OCI-LY3 (cell line): Measurements from ENCODE around the gene CENPU.

ENCODE experiments used
- H2AFZ ChIP-seq: fragments of 200-600, 300-600 bp; shearing (Covaris generic); 2 replicates; pipeline ENCODE4 v1.6.0; 2014; ENCODE audit warnings: antibody characterized with exemption, low read depth, low read length
- H3K27ac ChIP-seq: fragments of 200-600, 300-600 bp; sonication (generic); 2 replicates; pipeline ENCODE4 v1.5.1; 2014; ENCODE audit warnings: mild to moderate bottlenecking, low read length, moderate library complexity, mixed read lengths
- H3K27me3 ChIP-seq: fragments of 200-600, 300-600 bp; sonication (generic); 2 replicates; pipeline ENCODE4 v1.6.1; 2014; ENCODE audit warnings: low read depth, low read length, mixed read lengths
- H3K36me3 ChIP-seq: fragments of 200-600, 300-600 bp; sonication (generic); replicated peaks from 2 replicates; pipeline ENCODE3; 2014; ENCODE audit warnings: low read depth, low read length, mixed read lengths
- H3K4me1 ChIP-seq: fragments of 300-600, 200-600 bp; sonication (generic); 2 replicates; pipeline ENCODE4 v1.6.1; 2014; ENCODE audit warnings: low read length, mixed read lengths
- H3K4me2 ChIP-seq: fragments of 200-600, 300-600 bp; sonication (generic); 2 replicates; pipeline ENCODE4 v1.6.1; 2014; ENCODE audit warnings: low read length, mixed read lengths
- H3K4me3 ChIP-seq: fragments of 300-600, 200-600 bp; sonication (generic); 2 replicates; pipeline ENCODE4 v1.5.1; 2014; ENCODE audit warnings: antibody characterized with exemption, mild to moderate bottlenecking, low read length, moderate library complexity
- H3K79me2 ChIP-seq: fragments of 300-600, 200-600 bp; shearing (Covaris generic); 2 replicates; pipeline ENCODE4 v1.6.1; 2014; ENCODE audit warnings: mild to moderate bottlenecking, low read length, mixed read lengths
- H3K9ac ChIP-seq: fragments of 300-600, 200-600 bp; shearing (Covaris generic); 2 replicates; pipeline ENCODE4 v1.6.0; 2014; ENCODE audit warnings: mild to moderate bottlenecking, low read length, moderate library complexity
- H3K9me3 ChIP-seq: fragments of 200-600, 300-600 bp; shearing (Covaris generic); 2 replicates; pipeline ENCODE4 v1.6.1; 2014; ENCODE audit warnings: low read length, mixed read lengths; ENCODE audit not compliant: insufficient read depth
- H4K20me1 ChIP-seq: fragments of 200-600, 300-600 bp; sonication (generic); 2 replicates; pipeline ENCODE4 v1.6.1; 2016; ENCODE audit warnings: low read length, mixed read lengths; ENCODE audit not compliant: insufficient read depth
- EZH2phosphoT487 ChIP-seq: fragments of 200-600 bp; shearing (Covaris generic); IDR thresholded peaks from 2 replicates; pipeline ENCODE4 v1.6.1; 2018; ENCODE audit warnings: antibody characterized with exemption, mixed run types, low read depth
- TF ChIP-seq, protein P1 (sequence below): fragments of 200-600, 300-600 bp; sonication (generic); IDR thresholded peaks from 2 replicates; pipeline ENCODE4 v1.5.1; 2014; ENCODE audit warnings: antibody characterized with exemption, low read length, low read depth

The CENPU gene

DNA sequence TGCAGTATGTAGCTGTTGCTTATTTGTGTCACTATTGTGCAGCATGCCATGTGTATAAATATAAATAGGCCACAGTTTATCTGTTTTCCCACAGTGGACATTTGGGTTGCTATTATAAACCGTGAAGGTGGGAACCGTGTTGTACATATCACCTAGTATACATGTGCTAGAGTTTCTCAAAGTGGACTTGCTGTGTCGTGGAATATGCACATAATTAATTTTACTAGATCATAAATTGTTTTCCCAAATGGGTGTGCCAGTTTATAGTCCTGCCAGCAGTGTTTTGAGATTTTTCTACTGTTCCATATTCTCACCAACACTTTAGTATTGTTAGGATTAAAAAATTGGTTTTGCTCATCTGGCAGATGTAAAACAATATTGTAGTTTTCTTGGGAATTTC lies 45.9 kb downstream of the CENPU start:
- H3K79me2 ChIP-seq, result no peaks in the 10 kb centered on the region
- no peaks in the 10 kb centered on the region for H3K4me1 ChIP-seq
- H3K27ac ChIP-seq, result no peak overlapping the region
- no peaks in the 10 kb centered on the region for H3K36me3 ChIP-seq
- no peak overlapping the region for H2AFZ ChIP-seq
- H3K9me3 ChIP-seq, result no peaks in the 10 kb centered on the region
- H3K9ac ChIP-seq, result no peak overlapping the region
- no peaks in the 10 kb centered on the region for H4K20me1 ChIP-seq
- no peak overlapping the region for H3K4me3 ChIP-seq
- no peaks in the 10 kb centered on the region for H3K27me3 ChIP-seq
- TF ChIP-seq EZH2phosphoT487, result no peak
- TF ChIP-seq, protein P1, sequence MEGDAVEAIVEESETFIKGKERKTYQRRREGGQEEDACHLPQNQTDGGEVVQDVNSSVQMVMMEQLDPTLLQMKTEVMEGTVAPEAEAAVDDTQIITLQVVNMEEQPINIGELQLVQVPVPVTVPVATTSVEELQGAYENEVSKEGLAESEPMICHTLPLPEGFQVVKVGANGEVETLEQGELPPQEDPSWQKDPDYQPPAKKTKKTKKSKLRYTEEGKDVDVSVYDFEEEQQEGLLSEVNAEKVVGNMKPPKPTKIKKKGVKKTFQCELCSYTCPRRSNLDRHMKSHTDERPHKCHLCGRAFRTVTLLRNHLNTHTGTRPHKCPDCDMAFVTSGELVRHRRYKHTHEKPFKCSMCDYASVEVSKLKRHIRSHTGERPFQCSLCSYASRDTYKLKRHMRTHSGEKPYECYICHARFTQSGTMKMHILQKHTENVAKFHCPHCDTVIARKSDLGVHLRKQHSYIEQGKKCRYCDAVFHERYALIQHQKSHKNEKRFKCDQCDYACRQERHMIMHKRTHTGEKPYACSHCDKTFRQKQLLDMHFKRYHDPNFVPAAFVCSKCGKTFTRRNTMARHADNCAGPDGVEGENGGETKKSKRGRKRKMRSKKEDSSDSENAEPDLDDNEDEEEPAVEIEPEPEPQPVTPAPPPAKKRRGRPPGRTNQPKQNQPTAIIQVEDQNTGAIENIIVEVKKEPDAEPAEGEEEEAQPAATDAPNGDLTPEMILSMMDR, result no peak
- no peak overlapping the region for H3K4me2 ChIP-seq

DNA sequence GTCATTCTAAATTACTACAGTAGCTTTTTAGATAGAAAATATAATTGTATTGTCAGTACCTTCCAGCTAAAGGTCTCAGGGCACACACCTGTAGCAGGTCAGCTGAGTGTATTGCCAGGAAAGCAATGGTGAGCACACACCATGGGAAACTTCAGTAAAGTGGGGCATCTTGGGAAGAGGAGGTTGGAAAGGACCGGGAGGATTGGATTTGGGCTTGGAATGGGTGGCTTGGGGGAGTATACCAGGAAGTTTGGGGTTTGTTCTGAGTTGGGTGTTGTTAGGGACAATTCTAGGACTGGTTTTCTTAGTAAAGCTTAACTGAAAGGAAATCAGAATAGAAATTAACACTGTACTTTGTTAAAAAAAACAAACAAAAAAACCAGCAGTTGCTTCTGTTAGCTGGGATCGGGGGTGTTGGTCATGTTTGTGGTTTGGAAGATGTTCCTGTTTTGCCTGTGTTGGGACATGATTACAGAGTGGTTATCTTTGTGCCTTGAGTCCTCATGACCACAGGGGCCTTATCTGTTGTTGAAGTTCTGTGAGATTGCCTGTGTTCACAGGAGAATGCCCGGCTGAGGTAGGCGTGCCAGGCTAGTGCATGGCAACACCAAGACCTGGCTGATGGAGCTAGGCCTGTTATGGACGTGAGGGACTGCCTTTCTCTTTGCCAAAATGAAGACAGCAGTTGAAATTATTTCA lies 49.3 kb downstream of the CENPU start:
- Histone ChIP-seq H3K4me1 (no peaks in the 10 kb centered on the region), H3K4me3 (no peak overlapping the region), H4K20me1 (no peaks in the 10 kb centered on the region), H2AFZ (no peak overlapping the region), H3K9me3 (no peaks in the 10 kb centered on the region), H3K27ac (no peak overlapping the region), H3K27me3 (no peaks in the 10 kb centered on the region), H3K9ac (no peak overlapping the region), H3K36me3 (no peaks in the 10 kb centered on the region), H3K4me2 (no peak overlapping the region), H3K79me2 (no peaks in the 10 kb centered on the region)
- TF ChIP-seq, protein P1, result no peak
- TF ChIP-seq EZH2phosphoT487, result no peak

DNA sequence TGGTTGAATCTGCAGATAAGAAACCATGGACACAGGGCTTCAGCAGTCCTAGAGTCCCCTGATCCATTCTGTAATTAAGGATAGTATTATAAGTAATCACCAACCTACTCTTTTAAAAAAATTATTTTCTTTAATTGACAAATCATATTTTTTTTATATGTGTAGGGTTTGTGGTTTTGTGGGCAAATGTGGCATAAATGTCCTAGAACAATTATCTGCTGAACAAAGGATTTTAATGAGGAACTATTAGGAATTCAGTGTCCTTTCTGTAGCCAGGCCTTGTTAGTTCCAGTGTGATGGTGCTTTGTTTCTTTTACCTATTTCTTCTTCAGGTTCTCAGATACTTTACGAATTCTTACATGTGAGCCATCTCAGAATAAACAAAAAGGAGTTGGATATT lies 52.0 kb downstream of the CENPU start:
- H3K79me2 ChIP-seq, result no peaks in the 10 kb centered on the region
- TF ChIP-seq EZH2phosphoT487, result no peak
- TF ChIP-seq, protein P1, result no peak
- H3K27me3 ChIP-seq, result no peaks in the 10 kb centered on the region
- no peaks in the 10 kb centered on the region for H3K9me3 ChIP-seq
- H4K20me1 ChIP-seq, result no peaks in the 10 kb centered on the region
- no peak overlapping the region for H3K4me2 ChIP-seq
- no peaks in the 10 kb centered on the region for H3K4me1 ChIP-seq
- no peak overlapping the region for H3K27ac ChIP-seq
- H2AFZ ChIP-seq, result no peak overlapping the region
- H3K4me3 ChIP-seq, result no peak overlapping the region
- H3K36me3 ChIP-seq, result no peaks in the 10 kb centered on the region
- no peak overlapping the region for H3K9ac ChIP-seq

DNA sequence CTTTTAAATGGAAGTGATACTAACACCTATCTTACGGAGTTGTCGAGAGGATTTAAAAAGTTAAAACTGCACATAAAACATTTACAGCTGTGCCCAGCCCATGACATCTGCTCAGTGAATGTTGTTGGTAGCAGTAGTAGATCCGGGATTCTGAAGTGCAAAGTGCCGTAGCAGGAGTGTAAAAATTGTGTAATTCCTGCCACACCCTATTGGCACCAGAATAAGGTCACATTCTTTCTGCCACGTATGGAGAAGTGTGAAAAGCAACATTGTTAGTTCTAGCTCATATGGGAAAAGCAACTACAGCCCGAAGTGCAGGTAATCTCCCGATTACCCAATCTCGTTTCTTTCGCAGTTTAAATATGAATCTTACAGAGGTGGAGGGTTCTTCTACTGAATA lies 53.2 kb downstream of the CENPU start:
- TF ChIP-seq EZH2phosphoT487, result no peak
- TF ChIP-seq, protein P1, result no peak
- Histone ChIP-seq H3K9me3 (no peaks in the 10 kb centered on the region), H2AFZ (no peak overlapping the region), H3K27ac (no peak overlapping the region), H3K79me2 (no peaks in the 10 kb centered on the region), H3K27me3 (no peaks in the 10 kb centered on the region), H3K36me3 (no peaks in the 10 kb centered on the region), H3K9ac (no peak overlapping the region), H3K4me3 (no peak overlapping the region), H3K4me1 (no peaks in the 10 kb centered on the region), H4K20me1 (no peaks in the 10 kb centered on the region), H3K4me2 (no peak overlapping the region)
